ENCODE measurements around the gene MKKS.
"Not testable (repeated sequence)": the region's sequence is repeated elsewhere in the genome, so short reads cannot be mapped to it uniquely, and the experiment has no call there.

MKKS gene

GRCh38 chr20:10415013-10415650 is 18.9 kb downstream of the MKKS start:
- no peak overlapping the region for H3K4me3 ChIP-seq (ENCODE audit: low read depth, low read length)

- H3K4me3 ChIP-seq (ENCODE audit: low read depth, low read length): no peak overlapping the region
Observed at GRCh38 chr20:10412591-10413408, 21.2 kb downstream of the MKKS start.

- H3K4me3 ChIP-seq (ENCODE audit: low read depth, low read length): no peak overlapping the region
Observed at GRCh38 chr20:10411673-10412072, 22.3 kb downstream of the MKKS start.

- H3K4me3 ChIP-seq (ENCODE audit: low read depth, low read length): no peak overlapping the region
Observed at GRCh38 chr20:10408108-10408813, 25.8 kb downstream of the MKKS start.

GRCh38 chr20:10404959-10405530 is 29.0 kb downstream of the MKKS start:
- no peak overlapping the region for H3K4me3 ChIP-seq (ENCODE audit: low read depth, low read length)

- no peak overlapping the region for H3K4me3 ChIP-seq (ENCODE audit: low read depth, low read length)
Observed at GRCh38 chr20:10404023-10404628, 29.9 kb downstream of the MKKS start.

- H3K4me3 ChIP-seq (ENCODE audit: low read depth, low read length): no peak overlapping the region
Observed at GRCh38 chr20:10402938-10403608, 30.9 kb downstream of the MKKS start.

GRCh38 chr20:10398834-10399369 is 35.1 kb downstream of the MKKS start:
- H3K4me3 ChIP-seq (ENCODE audit: low read depth, low read length): no peak overlapping the region

GRCh38 chr20:10394752-10395151 is 39.3 kb downstream of the MKKS start:
- H3K4me3 ChIP-seq (ENCODE audit: low read depth, low read length): not testable (repeated sequence)

GRCh38 chr20:10390709-10391108 is 43.3 kb downstream of the MKKS start:
- H3K4me3 ChIP-seq (ENCODE audit: low read depth, low read length): no peak overlapping the region

GRCh38 chr20:10388597-10388996 is 45.4 kb downstream of the MKKS start:
- no peak overlapping the region for H3K4me3 ChIP-seq (ENCODE audit: low read depth, low read length)

GRCh38 chr20:10387686-10388085 is 46.3 kb downstream of the MKKS start:
- H3K4me3 ChIP-seq (ENCODE audit: low read depth, low read length): no peak overlapping the region

GRCh38 chr20:10385850-10386544 is 48.0 kb downstream of the MKKS start:
- no peak overlapping the region for H3K4me3 ChIP-seq (ENCODE audit: low read depth, low read length)

GRCh38 chr20:10381477-10381876 is 52.5 kb downstream of the MKKS start:
- H3K4me3 ChIP-seq (ENCODE audit: low read depth, low read length): no peak overlapping the region

- no peak overlapping the region for H3K4me3 ChIP-seq (ENCODE audit: low read depth, low read length)
Observed at GRCh38 chr20:10379761-10380160, 54.3 kb downstream of the MKKS start.

GRCh38 chr20:10376270-10377075 is 57.5 kb downstream of the MKKS start:
- H3K4me3 ChIP-seq (ENCODE audit: low read depth, low read length): no peak overlapping the region

- H3K4me3 ChIP-seq (ENCODE audit: low read depth, low read length): no peak overlapping the region
Observed at GRCh38 chr20:10375191-10375590, 58.8 kb downstream of the MKKS start.

GRCh38 chr20:10374036-10374435 is 60.0 kb downstream of the MKKS start:
- H3K4me3 ChIP-seq (ENCODE audit: low read depth, low read length): no peak overlapping the region

GRCh38 chr20:10371467-10371866 is 62.6 kb downstream of the MKKS start:
- no peak overlapping the region for H3K4me3 ChIP-seq (ENCODE audit: low read depth, low read length)
